Posterior vena cava (tissue), 2 donors: Measurements from ENCODE around the gene INO80D. TPM values are rescaled to one million over a fixed set of nuclear protein-coding genes. Genes with fewer than 3 reads are reported as not detected.

Source experiments
- DNase-seq: peaks from one replicate; pipeline ENCODE4 v3.0.0-alpha.2; 2020; ENCODE audit warnings: low spot score
- intact Hi-C, 2 donors: fragments of 100-400 bp; cut with DNase I; formaldehyde crosslinking; loops; one replicate each; pipeline versions ENCODE4 v1.14.1 to v1.14.2; 2022 to 2023
- total RNA-seq, 2 donors: library from RNA; stranded (reverse); fragmentation: NEBNext Ultra II Directional; extraction: Animal tissue kit (Norgen Biotek cat#: 25700); gene quantifications; one replicate each; pipeline ENCODE4 v1.2.1, GENCODE V29; 2021
- donor health status: DM: yes; HTN: yes; CAD: no.
- donor health status: DM: yes; HTN: yes; CAD: no.

Gene INO80D
- total RNA-seq, 2 donors from 2014 or later = 21.4 to 25.2 TPM

DNA sequence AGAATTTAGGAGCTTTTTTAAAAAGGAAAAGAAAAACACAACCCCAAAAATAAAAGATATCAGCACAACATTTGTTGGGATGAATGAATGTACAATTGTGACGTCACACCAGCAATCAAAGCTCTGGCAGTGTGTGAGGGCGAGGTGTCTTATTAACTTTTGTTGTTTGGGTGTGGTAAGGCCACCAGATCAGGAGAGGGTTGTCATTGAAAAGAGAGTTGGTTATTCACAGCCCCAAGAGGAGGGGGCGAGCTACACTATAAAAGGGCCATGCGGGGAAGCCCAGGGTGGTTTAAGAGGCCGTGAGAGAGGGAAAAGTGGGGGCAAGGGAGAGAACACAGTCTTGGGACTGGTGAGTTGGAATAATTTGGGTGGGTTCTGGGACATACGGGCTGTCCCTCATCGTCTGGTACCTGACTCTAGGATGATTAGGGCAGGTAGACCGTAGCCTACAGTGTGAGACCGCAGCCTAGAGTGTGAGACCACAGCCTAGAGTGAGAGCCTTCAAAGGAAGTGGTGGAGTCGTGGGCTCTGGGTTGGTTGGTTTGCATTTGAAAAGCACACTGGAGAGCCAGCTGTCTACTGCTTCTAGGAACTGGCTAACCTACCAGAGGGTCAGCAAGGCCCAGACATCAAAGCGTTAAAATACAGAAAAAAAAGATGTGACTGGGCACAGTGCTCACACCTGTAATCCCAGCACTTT lies 128.4 kb downstream of the INO80D start:
- intact Hi-C loops = no loop called here
- DNase-seq = no peak

DNA sequence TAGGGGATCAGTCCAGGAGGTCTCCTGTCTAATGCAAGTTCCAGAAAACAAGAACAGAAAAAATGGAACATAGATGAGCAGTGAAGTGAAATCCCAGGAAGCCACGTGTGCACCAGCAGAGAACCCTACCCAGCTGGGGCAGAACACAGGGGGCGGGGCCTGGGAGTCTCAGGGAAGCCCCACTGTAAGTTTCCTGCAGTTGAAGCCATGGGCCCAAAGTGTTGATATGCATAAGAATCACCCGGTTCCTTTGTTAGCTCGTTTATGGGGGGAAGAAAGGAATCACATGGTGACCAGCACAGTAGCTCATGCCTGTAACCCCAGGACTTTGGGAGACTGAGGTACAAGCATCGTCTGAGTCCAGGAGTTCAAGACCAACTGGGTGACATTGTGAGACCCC lies 131.3 kb downstream of the INO80D start:
- intact Hi-C loops = no loop called here
- no peak for DNase-seq

DNA sequence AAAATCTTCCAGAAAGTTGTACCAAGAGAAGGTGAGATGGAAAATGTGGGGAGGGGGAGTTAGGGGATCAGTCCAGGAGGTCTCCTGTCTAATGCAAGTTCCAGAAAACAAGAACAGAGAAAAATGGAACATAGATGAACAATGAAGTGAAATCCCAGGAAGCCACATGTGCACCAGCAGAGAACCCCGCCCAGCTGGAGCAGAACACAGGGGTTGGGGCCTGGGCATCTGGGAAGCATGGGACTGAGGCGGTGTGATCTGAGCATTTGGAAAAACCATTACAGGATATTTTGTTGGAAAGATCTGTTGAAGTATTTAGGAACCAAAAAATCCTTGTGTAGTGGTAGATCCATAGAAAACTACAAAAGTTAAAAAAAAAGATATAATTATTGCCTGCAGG lies 133.7 kb downstream of the INO80D start:
- DNase-seq = no peak
- intact Hi-C loops = no loop called here

DNA sequence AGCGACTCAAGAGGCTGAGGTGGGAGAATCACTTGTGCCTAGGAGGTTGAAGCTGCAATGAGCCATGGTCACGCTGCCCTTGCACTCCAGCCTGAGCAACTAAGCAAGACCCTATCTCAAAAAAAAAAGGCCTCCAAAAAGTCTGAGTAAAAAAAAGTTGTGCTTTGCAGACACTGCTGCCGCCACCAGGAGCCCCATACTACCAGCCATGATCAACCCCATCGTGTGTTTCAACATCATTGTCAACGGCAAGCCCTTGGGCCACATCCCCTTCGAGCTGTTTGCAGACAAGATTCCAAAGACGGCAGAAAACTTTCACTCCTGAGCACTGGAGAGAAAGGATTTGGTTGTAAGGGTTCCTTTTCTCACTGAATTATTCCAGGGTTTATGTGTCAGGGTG lies 137.1 kb downstream of the INO80D start:
- no peak for DNase-seq
- intact Hi-C loops = no loop called here

DNA sequence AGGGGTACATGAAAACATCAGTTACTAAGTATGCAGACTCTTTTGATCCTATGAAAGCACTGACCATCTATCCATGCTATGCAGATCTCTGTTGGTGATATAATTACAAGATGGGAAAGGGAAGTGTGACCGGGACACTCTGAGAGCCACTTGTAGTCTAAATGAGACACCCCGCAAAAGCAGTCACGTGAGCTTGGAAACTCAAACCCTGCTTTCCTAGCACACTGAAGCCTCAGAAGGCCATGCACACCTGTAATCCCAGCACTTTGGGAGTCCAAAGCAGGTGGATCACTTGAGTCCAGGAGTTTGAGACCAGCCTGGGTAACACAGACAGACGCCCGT lies 137.5 kb downstream of the INO80D start:
- intact Hi-C loops = no loop called here
- DNase-seq = no peak

DNA sequence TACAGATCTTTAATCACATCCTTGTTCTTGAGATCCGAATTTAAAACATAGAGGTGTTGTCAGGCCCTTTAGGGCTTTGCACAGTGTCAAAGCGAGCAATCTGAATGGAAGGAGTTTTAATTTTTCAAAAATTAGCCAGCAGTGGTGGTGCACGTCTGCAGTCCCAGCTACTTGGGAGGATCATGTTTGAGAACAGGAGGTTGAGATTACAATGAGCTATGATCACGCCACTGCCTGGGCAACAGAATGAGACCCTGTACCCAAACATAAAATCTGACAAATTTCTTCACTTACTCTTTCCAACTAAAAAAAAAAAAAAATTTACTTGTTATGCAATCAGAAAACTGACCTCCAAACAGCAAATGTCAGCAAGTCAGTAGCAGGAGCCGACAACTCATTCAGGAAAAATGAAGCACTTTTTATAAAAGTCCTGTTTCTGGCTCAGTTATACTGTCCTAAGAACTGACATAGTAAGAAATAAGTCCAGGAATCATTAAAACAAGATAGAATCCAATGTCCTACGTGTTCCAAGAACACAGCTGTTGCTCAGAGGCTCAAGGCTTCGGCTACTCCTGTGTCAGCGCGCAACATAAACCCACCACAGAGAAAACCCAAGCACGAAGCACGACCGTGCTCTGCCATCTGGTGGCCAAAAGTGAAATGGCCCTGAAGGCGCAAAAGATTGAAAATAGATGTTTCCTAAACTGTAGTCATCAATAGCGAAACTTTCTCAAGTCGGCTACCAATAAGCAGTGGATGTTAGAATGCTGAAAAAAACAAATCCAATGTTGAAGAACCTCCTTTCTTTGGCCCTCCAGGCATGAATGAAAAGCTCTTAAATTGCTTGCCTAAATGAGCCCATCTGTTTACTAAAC lies 138.1 kb downstream of the INO80D start:
- intact Hi-C loops = no loop called here

DNA sequence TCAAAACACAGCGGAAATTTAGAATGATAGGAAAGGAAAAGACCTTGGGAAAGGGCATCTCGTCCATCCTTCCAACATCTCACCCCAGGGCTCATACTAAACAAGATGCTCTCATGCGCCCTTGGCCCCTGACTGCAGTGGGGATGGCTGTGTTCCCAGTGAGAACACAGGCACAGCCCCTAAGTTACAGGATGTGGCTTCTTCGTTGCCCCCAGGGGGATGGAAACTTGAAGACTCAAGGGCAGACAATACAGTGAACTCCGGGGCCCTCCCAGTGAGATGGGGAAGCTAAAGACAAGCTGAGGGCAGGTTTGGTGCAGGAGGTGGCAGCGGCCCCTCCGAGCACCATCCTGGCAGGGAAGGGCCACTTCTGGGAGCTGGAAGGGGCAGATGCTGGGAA lies 139.7 kb downstream of the INO80D start:
- intact Hi-C loops = no loop called here
- DNase-seq = no peak

More for the DNA sequence above, 138.1 kb downstream of the INO80D start:
- DNase-seq = peak; percentile 87

Other genes with a start within 250 kb of the INO80D start
- gene NDUFS1, start 73.3 kb upstream of the INO80D start, total RNA-seq = 10 to 100 TPM; 72.1 to 72.7 TPM
- 100 to 1,000 TPM; 389 to 393 TPM for gene EEF1B2, start 73.7 kb upstream of the INO80D start, total RNA-seq
- gene ZDBF2, start 188.5 kb upstream of the INO80D start, total RNA-seq = 10 to 100 TPM; 16.0 to 16.1 TPM